IPS-NIHi11 (cell line): ENCODE results near the gene DYSF.

ENCODE experiments used
- DNase-seq: peaks from one replicate; pipeline ENCODE4 v3.0.0; 2012; ENCODE audit warnings: mixed read lengths, low spot score

Gene DYSF

DNA sequence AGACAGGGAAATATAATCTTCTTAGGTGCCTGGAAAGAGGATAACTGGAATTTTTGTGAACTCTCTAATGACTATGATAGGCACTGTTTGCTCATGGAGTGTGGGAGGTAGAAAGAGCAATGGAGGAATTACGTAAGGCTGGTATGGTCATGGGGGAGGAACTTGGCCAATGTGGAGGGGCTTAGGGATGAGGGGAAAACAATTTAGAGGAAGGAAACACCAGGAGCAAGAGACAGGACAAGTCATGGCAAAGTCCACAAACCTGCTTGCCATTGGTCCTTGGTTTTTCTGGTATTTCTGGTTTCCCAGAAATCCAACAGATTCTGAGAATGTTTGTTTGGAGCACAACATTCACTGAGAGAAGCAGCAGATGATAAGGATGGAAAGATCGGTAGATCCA, 274.2 kb downstream of the DYSF start:
- no peak for DNase-seq

GRCh38 chr2:71728036-71728435, 274.7 kb downstream of the DYSF start:
- no peak for DNase-seq

- DNase-seq: no peak
Measured at GRCh38 chr2:71730785-71731383, 277.5 kb downstream of the DYSF start.

DNA sequence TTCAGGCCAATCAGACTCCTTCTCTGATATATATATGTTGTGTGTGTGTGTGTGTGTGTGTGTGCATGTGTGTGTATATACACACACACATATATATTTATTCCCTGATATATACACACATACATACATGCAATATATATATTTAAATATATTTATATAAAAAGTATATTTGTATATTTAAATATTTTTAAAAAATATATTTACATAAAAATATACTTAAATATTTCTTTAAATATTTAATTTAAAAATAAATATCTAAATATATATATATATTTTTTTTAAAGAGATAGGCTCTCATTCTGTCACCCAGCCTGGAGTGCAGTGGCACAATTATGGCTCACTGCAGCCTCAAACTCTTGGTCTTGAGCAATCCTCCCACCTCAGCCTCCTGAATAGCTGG, 281.3 kb downstream of the DYSF start:
- no peak for DNase-seq

- DNase-seq: no peak
Measured at GRCh38 chr2:71735676-71736075, 282.3 kb downstream of the DYSF start.
